RWPE2 (cell line): Measurements from ENCODE around the gene HOXA11.

Experiments
- ATAC-seq: fragments of 200-7000 bp; cut with Tn5 transposase; 3 replicates; pipeline ENCODE4 v1.9.1; 2021; ENCODE audit warnings: low read depth
- DNase-seq: peaks from one replicate; pipeline ENCODE4 v3.0.0-alpha.2; 2020; ENCODE audit warnings: low spot score
- H3K27ac ChIP-seq: fragments of 450-650 bp; 2 replicates; pipeline ENCODE4 v1.5.1; 2017; ENCODE audit warnings: mild to moderate bottlenecking; ENCODE audit not compliant: poor library complexity, severe bottlenecking
- H3K27me3 ChIP-seq: fragments of 250-450 bp; sonication (Bioruptor Pico); 2 replicates; pipeline ENCODE4 v1.5.1; 2021; ENCODE audit warnings: mild to moderate bottlenecking, moderate library complexity; ENCODE audit not compliant: insufficient read depth, poor library complexity, severe bottlenecking
- H3K36me3 ChIP-seq: fragments of 250-450 bp; sonication (Bioruptor Pico); 2 replicates; pipeline ENCODE4 v1.5.1; 2020; ENCODE audit warnings: low read depth, mild to moderate bottlenecking, moderate library complexity
- H3K4me1 ChIP-seq: fragments of 250-450 bp; sonication (Bioruptor Pico); 2 replicates; pipeline ENCODE4 v1.5.1; 2021; ENCODE audit warnings: mild to moderate bottlenecking, moderate library complexity; ENCODE audit not compliant: insufficient read depth, poor library complexity, severe bottlenecking
- H3K4me3 ChIP-seq: fragments of 250-450 bp; sonication (Bioruptor Pico); 2 replicates; pipeline ENCODE4 v1.5.1; 2021; ENCODE audit warnings: mild to moderate bottlenecking, moderate library complexity; ENCODE audit not compliant: severe bottlenecking
- H3K9me3 ChIP-seq: fragments of 250-450 bp; sonication (Bioruptor Pico); 2 replicates; pipeline ENCODE4 v1.5.1; 2021; ENCODE audit warnings: mild to moderate bottlenecking, moderate library complexity; ENCODE audit not compliant: severe bottlenecking
- TF ChIP-seq, protein P1 (sequence below): fragments of 450-650 bp; IDR thresholded peaks from one replicate; pipeline ENCODE4 v1.5.1; 2017; ENCODE audit warnings: mild to moderate bottlenecking, moderate library complexity; ENCODE audit not compliant: poor library complexity, severe bottlenecking

The HOXA11 gene

DNA sequence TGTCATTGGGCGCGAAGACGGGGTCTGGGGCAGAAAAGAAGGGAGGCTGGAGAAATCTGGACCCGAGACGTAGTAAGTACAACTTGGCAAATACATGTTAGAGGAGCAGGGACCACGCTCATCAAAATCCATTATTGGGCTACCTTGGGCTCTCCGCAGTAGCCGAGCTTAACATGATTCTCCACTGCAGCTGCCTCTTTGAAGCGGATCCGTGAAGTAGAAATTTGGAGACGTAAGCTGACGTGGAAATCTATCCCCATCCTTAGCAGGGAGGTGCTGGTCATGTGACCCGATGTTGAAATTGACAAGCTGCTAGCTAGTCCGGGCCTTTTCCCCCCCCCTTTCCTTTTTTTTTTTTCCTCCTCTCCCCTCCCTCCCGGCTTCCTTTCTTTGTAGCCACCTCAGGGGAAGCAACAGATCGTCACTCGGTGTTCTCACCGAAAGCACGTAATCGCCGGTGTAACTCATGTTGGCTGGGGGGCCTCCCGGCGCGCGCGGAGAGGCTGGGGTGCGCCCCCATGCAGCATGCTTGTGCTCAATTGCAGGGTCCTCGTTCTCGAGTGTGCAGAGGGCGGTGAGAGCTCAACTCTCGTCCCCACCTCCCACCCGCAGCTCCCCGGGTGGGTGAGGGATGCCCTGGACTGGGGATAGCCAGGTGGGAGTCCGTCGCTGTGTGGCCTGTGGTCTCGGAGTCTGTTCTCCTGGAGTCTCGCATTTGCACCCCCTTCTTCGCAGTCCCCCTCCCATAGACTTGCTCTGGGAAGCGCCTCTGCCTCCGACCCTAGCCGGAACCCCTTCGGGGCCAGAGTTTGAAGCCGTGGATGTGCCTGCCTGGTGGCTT lies at the start of gene HOXA11:
HOXA11 (minus strand) TSS at position 220 of the 841 bp plus-strand sequence; CDS start at position 132, 88 bp downstream.
- Histone ChIP-seq H3K9me3 (no peaks in the 10 kb centered on the region), H3K36me3 (no peaks in the 10 kb centered on the region), H3K4me3 (peak within 1 kb of the TSS; percentile 49), H3K4me1 (peaks cover 26% of the 10 kb centered on the region), H3K27me3 (no peaks in the 10 kb centered on the region), H3K27ac (peak within 1 kb of the TSS; percentile 92)
- DNase-seq (peak; percentile 94), ATAC-seq (peak; percentile 13)
- TF ChIP-seq, protein P1, sequence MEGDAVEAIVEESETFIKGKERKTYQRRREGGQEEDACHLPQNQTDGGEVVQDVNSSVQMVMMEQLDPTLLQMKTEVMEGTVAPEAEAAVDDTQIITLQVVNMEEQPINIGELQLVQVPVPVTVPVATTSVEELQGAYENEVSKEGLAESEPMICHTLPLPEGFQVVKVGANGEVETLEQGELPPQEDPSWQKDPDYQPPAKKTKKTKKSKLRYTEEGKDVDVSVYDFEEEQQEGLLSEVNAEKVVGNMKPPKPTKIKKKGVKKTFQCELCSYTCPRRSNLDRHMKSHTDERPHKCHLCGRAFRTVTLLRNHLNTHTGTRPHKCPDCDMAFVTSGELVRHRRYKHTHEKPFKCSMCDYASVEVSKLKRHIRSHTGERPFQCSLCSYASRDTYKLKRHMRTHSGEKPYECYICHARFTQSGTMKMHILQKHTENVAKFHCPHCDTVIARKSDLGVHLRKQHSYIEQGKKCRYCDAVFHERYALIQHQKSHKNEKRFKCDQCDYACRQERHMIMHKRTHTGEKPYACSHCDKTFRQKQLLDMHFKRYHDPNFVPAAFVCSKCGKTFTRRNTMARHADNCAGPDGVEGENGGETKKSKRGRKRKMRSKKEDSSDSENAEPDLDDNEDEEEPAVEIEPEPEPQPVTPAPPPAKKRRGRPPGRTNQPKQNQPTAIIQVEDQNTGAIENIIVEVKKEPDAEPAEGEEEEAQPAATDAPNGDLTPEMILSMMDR = no peak

DNA sequence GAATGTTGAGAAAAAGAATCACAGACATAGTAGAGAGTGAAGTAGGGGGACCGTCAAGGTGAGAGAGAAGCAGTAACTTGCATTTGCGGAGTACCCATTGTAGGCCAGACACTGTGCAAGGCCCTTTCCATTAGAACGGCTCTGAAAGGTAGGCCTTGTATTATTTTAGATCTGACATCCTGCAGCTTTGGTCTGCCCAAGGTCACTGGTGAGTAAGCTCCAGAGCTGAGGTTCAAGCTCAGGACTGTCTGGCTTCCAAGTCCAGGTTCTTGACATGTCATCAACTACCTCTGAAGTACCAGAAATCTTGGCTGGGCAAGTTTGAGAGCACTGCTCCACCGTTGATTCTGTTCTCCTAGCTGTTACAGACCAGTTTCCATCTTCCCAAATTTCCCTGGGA lies 44.4 kb upstream of the HOXA11 start:
- no peak for ATAC-seq

DNA sequence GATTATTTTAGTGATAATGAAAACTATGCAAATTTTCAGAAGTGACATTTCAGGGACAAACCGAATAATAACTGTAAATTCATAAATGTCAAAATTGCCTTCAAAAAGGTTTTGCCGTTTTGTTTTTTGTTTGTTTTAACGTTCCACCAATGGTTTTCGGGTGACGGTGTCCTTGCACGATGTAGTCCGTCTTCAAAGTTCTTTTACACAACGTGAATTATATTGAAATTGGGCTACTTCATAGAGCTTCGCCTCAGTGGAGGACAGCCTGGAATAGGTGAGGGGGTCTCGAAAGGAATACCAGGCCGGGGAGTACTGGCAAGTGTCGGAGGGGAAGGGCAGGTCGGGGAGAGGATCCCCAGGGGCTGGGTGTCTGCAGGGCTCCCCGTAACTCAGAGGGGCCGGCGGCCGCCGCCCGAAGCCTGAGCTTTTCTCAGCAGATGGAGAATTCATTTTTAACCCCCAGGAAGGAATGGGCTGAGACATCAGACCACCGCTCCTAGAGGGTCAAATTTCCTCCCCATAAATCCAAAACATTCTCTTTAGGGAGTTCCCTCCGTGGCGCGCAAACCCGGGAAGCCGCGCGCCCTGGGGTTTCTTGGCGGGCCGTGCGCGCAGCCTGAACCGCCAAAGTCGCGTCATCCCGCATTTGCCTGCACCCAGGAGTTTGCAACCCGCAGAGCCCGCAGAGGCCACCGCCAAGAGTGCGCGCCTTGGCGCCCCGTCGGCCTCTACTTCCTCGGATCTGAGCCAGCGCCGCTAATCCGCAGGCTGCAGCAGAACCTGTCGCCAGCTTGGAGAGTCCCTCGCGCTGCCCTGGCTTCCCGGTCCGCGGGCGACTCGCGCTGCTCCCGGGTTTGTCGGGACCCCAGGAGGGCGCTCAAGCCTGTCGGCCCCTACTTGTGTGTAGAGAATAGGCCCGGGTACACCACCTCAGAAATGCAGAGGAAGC lies 40.2 kb upstream of the HOXA11 start:
- H3K4me1 ChIP-seq = no peaks in the 10 kb centered on the region
- H3K9me3 ChIP-seq = no peaks in the 10 kb centered on the region
- no peaks in the 10 kb centered on the region for H3K27me3 ChIP-seq
- H3K27ac ChIP-seq = no peak overlapping the region
- no peak for ATAC-seq
- TF ChIP-seq, protein P1 = no peak
- no peaks in the 10 kb centered on the region for H3K36me3 ChIP-seq
- no peak overlapping the region for H3K4me3 ChIP-seq
- DNase-seq = no peak

More for the DNA sequence above, 44.4 kb upstream of the HOXA11 start:
- no peaks in the 10 kb centered on the region for H3K9me3 ChIP-seq
- no peak overlapping the region for H3K4me3 ChIP-seq
- TF ChIP-seq, protein P1 = no peak
- H3K36me3 ChIP-seq = no peaks in the 10 kb centered on the region
- no peak overlapping the region for H3K27ac ChIP-seq
- no peaks in the 10 kb centered on the region for H3K4me1 ChIP-seq
- DNase-seq = no peak
- no peaks in the 10 kb centered on the region for H3K27me3 ChIP-seq

DNA sequence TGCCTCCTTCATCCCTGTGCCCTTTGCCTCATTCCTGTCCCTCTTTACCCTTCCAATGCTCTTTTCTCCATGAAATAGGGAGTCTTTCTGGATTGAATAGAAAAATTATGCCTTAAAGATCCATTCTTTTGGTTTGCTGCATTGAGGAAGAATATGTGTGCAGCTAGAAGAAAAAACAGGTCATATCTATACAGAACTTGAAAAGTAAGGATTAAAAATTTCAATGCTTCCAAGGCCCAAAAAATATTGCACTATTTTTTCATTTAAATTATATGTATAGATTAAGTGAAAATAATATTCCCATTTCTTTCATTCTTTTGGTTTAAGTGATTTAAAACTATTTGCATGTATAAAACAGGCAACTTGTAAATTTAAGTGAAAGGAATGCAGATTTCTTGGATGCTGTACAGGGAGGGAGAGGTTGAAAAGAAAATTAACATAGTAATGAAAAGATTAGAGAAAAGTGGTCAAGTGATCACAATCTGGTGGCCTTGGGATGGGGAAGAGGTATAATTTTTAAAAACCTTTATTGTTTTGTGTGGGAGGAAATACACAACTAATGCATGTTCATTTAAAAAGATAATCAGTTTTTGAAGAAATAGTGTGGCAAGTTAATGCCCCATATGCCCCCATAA lies 39.0 kb upstream of the HOXA11 start:
- H3K27ac ChIP-seq = no peak overlapping the region
- H3K4me3 ChIP-seq = no peak overlapping the region
- H3K27me3 ChIP-seq = no peaks in the 10 kb centered on the region
- no peaks in the 10 kb centered on the region for H3K9me3 ChIP-seq
- TF ChIP-seq, protein P1 = no peak
- H3K4me1 ChIP-seq = no peaks in the 10 kb centered on the region
- ATAC-seq (no peak), DNase-seq (no peak)
- H3K36me3 ChIP-seq = no peaks in the 10 kb centered on the region
